HCT116 (cell line): ENCODE measurements around the gene CACNA1E. TPM values are rescaled to one million over a fixed set of nuclear protein-coding genes. Genes with fewer than 3 reads are reported as not detected.

Source experiments
- ATAC-seq: fragments of 200-7000 bp; cut with Tn5 transposase; 2 replicates; pipeline ENCODE4 v1.9.1; 2020; ENCODE audit warnings: mild to moderate bottlenecking, moderate library complexity
- BruUV-seq: library from RNA; stranded (reverse); fragments of 400-500 nt; replicated peaks from 2 replicates; lab custom pipeline; 2021; lab: Mats Ljungman, UMichigan
- CTCF ChIA-PET: fragments of 300-600 bp; sonication (Branson Sonifier 250); formaldehyde crosslinking; loops from one replicate; lab custom pipeline; 2021; ENCODE audit warnings: antibody characterized with exemption; lab: Charles Lee
- POLR2A ChIA-PET: fragments of 300-600, 350-600 bp; sonication (Branson Sonifier 250); formaldehyde crosslinking; loops from one replicate; lab custom pipeline; 2021; ENCODE audit warnings: antibody characterized with exemption; lab: Charles Lee
- RAD21 ChIA-PET, 2 experiments: fragments of 300-600 bp; sonication (Branson Sonifier 250); formaldehyde crosslinking; loops; one replicate each; lab custom pipeline; 2023; ENCODE audit warnings: low total read pairs in 2 of 2; ENCODE audit not compliant: uncharacterized antibody in 2 of 2, unreplicated experiment in 2 of 2, low non-redundant PET in 1 of 2; lab: Charles Lee
- DNase-seq: peaks from one replicate; pipeline ENCODE4 v3.0.0-alpha.2; 2010; ENCODE audit warnings: low read depth, low spot score
- H2AFZ ChIP-seq: fragments of 200-600 bp; shearing (Covaris generic), sonication (generic); 2 replicates; pipeline ENCODE4 v1.6.1; 2017; ENCODE audit warnings: low read depth, mixed run types, mixed read lengths, antibody characterized with exemption, low read length; ENCODE audit not compliant: poor library complexity, severe bottlenecking
- H3K27ac ChIP-seq: 2 replicates; pipeline ENCODE4 v1.5.1; 2012; ENCODE audit warnings: low read depth, low read length
- H3K27me3 ChIP-seq: fragments of 200-600 bp; sonication (generic); 2 replicates; pipeline ENCODE4 v1.6.1; 2016; ENCODE audit warnings: mixed run types, low read length, mixed read lengths; ENCODE audit not compliant: insufficient read depth
- H3K36me3 ChIP-seq, 2 experiments: fragments of 200-500 bp in 1 of 2; fragments of 200-600 bp in 1 of 2; sonication (Bioruptor generic) in 1 of 2; sonication (generic) in 1 of 2; 2 replicates each; pipeline versions ENCODE4 v1.5.1 to v1.6.1; 2014 to 2016; ENCODE audit warnings: low read length in 2 of 2, inconsistent platforms in 1 of 2, mixed read lengths in 1 of 2, mixed run types in 1 of 2; ENCODE audit not compliant: insufficient read depth in 2 of 2, control insufficient read depth in 1 of 2
- H3K4me1 ChIP-seq, 2 experiments: fragments of 200-600 bp in 1 of 2; sonication (generic) in 1 of 2; 2 replicates each; pipeline versions ENCODE4 v1.5.1 to v1.6.1; 2012 to 2017; ENCODE audit warnings: low read length in 2 of 2, inconsistent platforms in 1 of 2, mild to moderate bottlenecking in 1 of 2, mixed read lengths in 1 of 2, mixed run types in 1 of 2, moderate library complexity in 1 of 2; ENCODE audit not compliant: insufficient read depth in 2 of 2, control insufficient read depth in 1 of 2
- H3K4me2 ChIP-seq: fragments of 200-600 bp; sonication (generic); 2 replicates; pipeline ENCODE4 v1.6.1; 2017; ENCODE audit warnings: mixed run types, low read length, mixed read lengths
- H3K4me3 ChIP-seq, 2 experiments: fragments of 200-600 bp in 1 of 2; sonication (generic) in 1 of 2; replicated peaks in 1 of 2; 2 replicates each; pipeline ENCODE4 v1.5.1; 2011 to 2016; ENCODE audit warnings: low read length in 2 of 2, control low read depth in 1 of 2, low read depth in 1 of 2, mild to moderate bottlenecking in 1 of 2, mixed read lengths in 1 of 2, mixed run types in 1 of 2
- H3K79me2 ChIP-seq: fragments of 200-600 bp; sonication (generic); 2 replicates; pipeline ENCODE4 v1.6.1; 2017; ENCODE audit warnings: mild to moderate bottlenecking, mixed run types, low read length, moderate library complexity, mixed read lengths; ENCODE audit not compliant: insufficient read depth
- H3K9ac ChIP-seq: fragments of 200-600 bp; sonication (generic); 2 replicates; pipeline ENCODE4 v1.6.1; 2016; ENCODE audit warnings: low read length, mixed read lengths
- H3K9me2 ChIP-seq: fragments of 200-600 bp; sonication (generic), shearing (Covaris generic); 2 replicates; pipeline ENCODE4 v1.6.1; 2017; ENCODE audit warnings: mixed run types, mild to moderate bottlenecking, moderate library complexity; ENCODE audit not compliant: insufficient read depth
- H3K9me3 ChIP-seq, 2 experiments: fragments of 200-500 bp in 1 of 2; fragments of 200-600 bp in 1 of 2; sonication (Bioruptor generic) in 1 of 2; sonication (generic) in 1 of 2; 2 replicates each; pipeline ENCODE4 v1.6.1; 2014 to 2017; ENCODE audit warnings: low read length in 2 of 2, mixed read lengths in 2 of 2, inconsistent platforms in 1 of 2, low read depth in 1 of 2, mild to moderate bottlenecking in 1 of 2, mixed run types in 1 of 2, moderate library complexity in 1 of 2; ENCODE audit not compliant: control insufficient read depth in 1 of 2, insufficient read depth in 1 of 2
- H4K20me1 ChIP-seq: fragments of 200-600 bp; sonication (generic), shearing (Covaris generic); 2 replicates; pipeline ENCODE4 v1.6.1; 2017; ENCODE audit warnings: mixed run types, mild to moderate bottlenecking, moderate library complexity; ENCODE audit not compliant: insufficient read depth
- ATF3 ChIP-seq: IDR thresholded peaks from 2 replicates; pipeline ENCODE4 v1.6.1; 2012
- CBX3 ChIP-seq: IDR thresholded peaks from 2 replicates; pipeline ENCODE4 v1.6.1; 2012; ENCODE audit warnings: low read depth
- CEBPB ChIP-seq: IDR thresholded peaks from 2 replicates; pipeline ENCODE4 v1.6.1; 2012; ENCODE audit warnings: low read depth
- EZH2phosphoT487 ChIP-seq: fragments of 200-600 bp; IDR thresholded peaks from 2 replicates; pipeline ENCODE4 v1.6.1; 2018; ENCODE audit warnings: antibody characterized with exemption, borderline replicate concordance
- FOSL1 ChIP-seq: IDR thresholded peaks from 2 replicates; pipeline ENCODE4 v1.6.1; 2012; ENCODE audit warnings: low read depth
- JUND ChIP-seq: IDR thresholded peaks from 2 replicates; pipeline ENCODE4 v1.6.1; 2012
- REST ChIP-seq: IDR thresholded peaks from 2 replicates; pipeline ENCODE4 v1.6.1; 2012; ENCODE audit warnings: low read depth
- ZBTB33 ChIP-seq: IDR thresholded peaks from 2 replicates; pipeline ENCODE4 v1.6.1; 2011; ENCODE audit warnings: mild to moderate bottlenecking, low read length, moderate library complexity; ENCODE audit not compliant: insufficient replicate concordance; ENCODE audit errors: extremely low read depth
- intact Hi-C: fragments of 100-400 bp; cut with micrococcal nuclease; formaldehyde crosslinking; loops from 2 replicates; pipeline ENCODE4 v1.10.0; 2022
- total RNA-seq: library from RNA; stranded (reverse); gene quantifications from one replicate; pipeline ENCODE4 v1.2.1, GENCODE V29; 2021; ENCODE audit not compliant: unreplicated experiment
- TF ChIP-seq, protein P1 (sequence below): IDR thresholded peaks from 2 replicates; pipeline ENCODE4 v1.6.1; 2012
- TF ChIP-seq, protein P2 (sequence below), 3 experiments: fragments of 200-600 bp in 1 of 3; sonication (generic) in 1 of 3; IDR thresholded peaks in 2 of 3; conservative IDR thresholded peaks in 1 of 3; 2 replicates each; pipeline ENCODE4 v1.5.1; 2012 to 2017; ENCODE audit warnings: low read depth in 2 of 3, low read length in 2 of 3, antibody characterized with exemption in 1 of 3, borderline replicate concordance in 1 of 3, control low read depth in 1 of 3, mild to moderate bottlenecking in 1 of 3, mixed read lengths in 1 of 3, mixed run types in 1 of 3, moderate library complexity in 1 of 3; ENCODE audit not compliant: insufficient read depth in 1 of 3

Gene CACNA1E
- total RNA-seq, 1 experiment from 2014 or later: 0.02 TPM

DNA sequence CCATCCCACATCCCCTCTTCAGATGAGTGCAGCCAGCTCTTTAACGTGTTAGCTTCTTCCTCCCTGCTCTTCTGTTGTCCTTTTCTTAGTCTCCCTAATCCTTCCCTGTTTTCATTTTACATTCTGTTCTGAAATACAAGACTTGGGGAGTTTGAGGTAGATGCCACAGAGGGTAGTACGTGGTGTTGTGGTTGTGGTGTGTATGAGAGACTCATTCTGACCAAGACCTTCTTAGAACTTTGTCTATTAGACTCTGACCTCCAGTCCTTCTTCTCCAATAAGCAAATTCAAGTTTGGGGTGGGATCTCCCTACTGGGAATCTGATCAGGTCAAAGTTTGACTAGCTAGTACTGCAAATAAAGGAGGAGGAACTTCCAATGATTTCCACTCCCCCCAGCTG is 39.5 kb downstream of the CACNA1E start:
- Histone ChIP-seq H4K20me1 (no peaks in the 10 kb centered on the region), H3K27me3 (peaks cover 5% of the 10 kb centered on the region; the same call in 1 of the 2 replicates), H2AFZ (no peak overlapping the region), H3K36me3 (no peaks in the 10 kb centered on the region), H3K4me1 (no peaks in the 10 kb centered on the region), H3K9me3 (no peaks in the 10 kb centered on the region), H3K9ac (no peak overlapping the region), H3K4me2 (no peak overlapping the region), H3K79me2 (no peaks in the 10 kb centered on the region), H3K27ac (no peak overlapping the region), H3K9me2 (no peaks in the 10 kb centered on the region), H3K4me3 (no peak overlapping the region)
- no TSS peak for BruUV-seq
- TF ChIP-seq EZH2phosphoT487 (no peak), CBX3 (no peak), ZBTB33 (no peak), REST (no peak), CEBPB (no peak), FOSL1 (no peak), ATF3 (no peak), JUND (no peak)
- TF ChIP-seq, protein P1, sequence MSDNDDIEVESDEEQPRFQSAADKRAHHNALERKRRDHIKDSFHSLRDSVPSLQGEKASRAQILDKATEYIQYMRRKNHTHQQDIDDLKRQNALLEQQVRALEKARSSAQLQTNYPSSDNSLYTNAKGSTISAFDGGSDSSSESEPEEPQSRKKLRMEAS: no peak
- TF ChIP-seq, protein P2, sequence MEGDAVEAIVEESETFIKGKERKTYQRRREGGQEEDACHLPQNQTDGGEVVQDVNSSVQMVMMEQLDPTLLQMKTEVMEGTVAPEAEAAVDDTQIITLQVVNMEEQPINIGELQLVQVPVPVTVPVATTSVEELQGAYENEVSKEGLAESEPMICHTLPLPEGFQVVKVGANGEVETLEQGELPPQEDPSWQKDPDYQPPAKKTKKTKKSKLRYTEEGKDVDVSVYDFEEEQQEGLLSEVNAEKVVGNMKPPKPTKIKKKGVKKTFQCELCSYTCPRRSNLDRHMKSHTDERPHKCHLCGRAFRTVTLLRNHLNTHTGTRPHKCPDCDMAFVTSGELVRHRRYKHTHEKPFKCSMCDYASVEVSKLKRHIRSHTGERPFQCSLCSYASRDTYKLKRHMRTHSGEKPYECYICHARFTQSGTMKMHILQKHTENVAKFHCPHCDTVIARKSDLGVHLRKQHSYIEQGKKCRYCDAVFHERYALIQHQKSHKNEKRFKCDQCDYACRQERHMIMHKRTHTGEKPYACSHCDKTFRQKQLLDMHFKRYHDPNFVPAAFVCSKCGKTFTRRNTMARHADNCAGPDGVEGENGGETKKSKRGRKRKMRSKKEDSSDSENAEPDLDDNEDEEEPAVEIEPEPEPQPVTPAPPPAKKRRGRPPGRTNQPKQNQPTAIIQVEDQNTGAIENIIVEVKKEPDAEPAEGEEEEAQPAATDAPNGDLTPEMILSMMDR (IDR thresholded peaks at IDR 0.05 in 2 of 3, conservative IDR thresholded peaks at IDR 0.05 in 1 of 3; ENCODE audit: borderline replicate concordance in 1 of 3, insufficient read depth in 1 of 3, low read depth in 2 of 3, low read length in 2 of 3): no peak
- intact Hi-C loops: no loop called here
- CTCF ChIA-PET: no interaction called here
- DNase-seq (no peak), ATAC-seq (no peak)
- RAD21 ChIA-PET: no interaction called here
- POLR2A ChIA-PET: no interaction called here
